ENCODE results near the gene ZMYND12. TPM values are rescaled to one million over a fixed set of nuclear protein-coding genes. Genes with fewer than 3 reads are reported as not detected.

Gene ZMYND12
- polyA plus RNA-seq, 1 donor from 2014 or later = 0.21 TPM

- Histone ChIP-seq H3K4me3 (ENCODE audit: low read length) (no peak overlapping the region), H3K27me3 (ENCODE audit: insufficient read depth, low read depth, low read length) (no peaks in the 10 kb centered on the region), H3K36me3 (ENCODE audit: insufficient read depth, low read length) (no peaks in the 10 kb centered on the region), H4K20me1 (ENCODE audit: insufficient read depth) (no peaks in the 10 kb centered on the region), H2AFZ (ENCODE audit: low read depth, low read length) (no peak overlapping the region), H3K27ac (ENCODE audit: low read length) (no peak overlapping the region), H3K9ac (ENCODE audit: low read length) (no peak overlapping the region), H3K79me2 (replicated peaks; ENCODE audit: insufficient read depth, low read length) (no peaks in the 10 kb centered on the region), H3K9me3 (ENCODE audit: low read length) (no peaks in the 10 kb centered on the region), H3F3A (ENCODE audit: insufficient read depth, low read length, poor library complexity, severe bottlenecking) (no peaks in the 10 kb centered on the region), H3K4me2 (ENCODE audit: low read length) (no peak overlapping the region), H3K9me2 (ENCODE audit: insufficient read depth, low read length) (no peaks in the 10 kb centered on the region)
- TF ChIP-seq, protein P1, sequence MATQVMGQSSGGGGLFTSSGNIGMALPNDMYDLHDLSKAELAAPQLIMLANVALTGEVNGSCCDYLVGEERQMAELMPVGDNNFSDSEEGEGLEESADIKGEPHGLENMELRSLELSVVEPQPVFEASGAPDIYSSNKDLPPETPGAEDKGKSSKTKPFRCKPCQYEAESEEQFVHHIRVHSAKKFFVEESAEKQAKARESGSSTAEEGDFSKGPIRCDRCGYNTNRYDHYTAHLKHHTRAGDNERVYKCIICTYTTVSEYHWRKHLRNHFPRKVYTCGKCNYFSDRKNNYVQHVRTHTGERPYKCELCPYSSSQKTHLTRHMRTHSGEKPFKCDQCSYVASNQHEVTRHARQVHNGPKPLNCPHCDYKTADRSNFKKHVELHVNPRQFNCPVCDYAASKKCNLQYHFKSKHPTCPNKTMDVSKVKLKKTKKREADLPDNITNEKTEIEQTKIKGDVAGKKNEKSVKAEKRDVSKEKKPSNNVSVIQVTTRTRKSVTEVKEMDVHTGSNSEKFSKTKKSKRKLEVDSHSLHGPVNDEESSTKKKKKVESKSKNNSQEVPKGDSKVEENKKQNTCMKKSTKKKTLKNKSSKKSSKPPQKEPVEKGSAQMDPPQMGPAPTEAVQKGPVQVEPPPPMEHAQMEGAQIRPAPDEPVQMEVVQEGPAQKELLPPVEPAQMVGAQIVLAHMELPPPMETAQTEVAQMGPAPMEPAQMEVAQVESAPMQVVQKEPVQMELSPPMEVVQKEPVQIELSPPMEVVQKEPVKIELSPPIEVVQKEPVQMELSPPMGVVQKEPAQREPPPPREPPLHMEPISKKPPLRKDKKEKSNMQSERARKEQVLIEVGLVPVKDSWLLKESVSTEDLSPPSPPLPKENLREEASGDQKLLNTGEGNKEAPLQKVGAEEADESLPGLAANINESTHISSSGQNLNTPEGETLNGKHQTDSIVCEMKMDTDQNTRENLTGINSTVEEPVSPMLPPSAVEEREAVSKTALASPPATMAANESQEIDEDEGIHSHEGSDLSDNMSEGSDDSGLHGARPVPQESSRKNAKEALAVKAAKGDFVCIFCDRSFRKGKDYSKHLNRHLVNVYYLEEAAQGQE (IDR thresholded peaks at IDR 0.05; ENCODE audit: borderline replicate concordance) = no peak
- no peak for TF ChIP-seq SMC3 (conservative IDR thresholded peaks at IDR 0.05; ENCODE audit: poor library complexity)
Measured at GRCh38 chr1:42450061-42450460, 5.8 kb downstream of the ZMYND12 start.

DNA sequence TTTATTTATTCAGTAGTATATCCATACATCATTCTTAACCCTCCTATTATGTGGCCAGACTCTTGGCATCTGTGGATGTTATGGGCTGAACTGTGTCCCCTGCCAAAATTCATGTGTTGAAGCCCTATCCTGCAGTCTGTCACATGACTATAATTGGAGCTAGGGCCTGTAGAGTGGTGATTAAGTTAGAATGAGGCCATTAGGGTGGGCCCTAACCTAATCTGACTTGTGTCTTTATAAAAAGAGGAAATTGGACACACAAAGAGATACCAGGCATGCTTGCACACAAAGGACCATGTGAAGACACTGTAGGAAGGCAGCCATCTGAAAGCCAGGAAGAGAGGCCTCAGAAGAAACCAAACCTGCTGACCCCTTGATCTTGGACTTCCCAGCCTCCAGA is 6.6 kb downstream of the ZMYND12 start:
- Histone ChIP-seq H3F3A (ENCODE audit: insufficient read depth, low read length, poor library complexity, severe bottlenecking) (no peaks in the 10 kb centered on the region), H4K20me1 (ENCODE audit: insufficient read depth) (no peaks in the 10 kb centered on the region), H3K36me3 (ENCODE audit: insufficient read depth, low read length) (no peaks in the 10 kb centered on the region), H3K9me3 (ENCODE audit: low read length) (no peaks in the 10 kb centered on the region), H3K27ac (ENCODE audit: low read length) (no peak overlapping the region), H3K79me2 (replicated peaks; ENCODE audit: insufficient read depth, low read length) (no peaks in the 10 kb centered on the region), H3K9me2 (ENCODE audit: insufficient read depth, low read length) (no peaks in the 10 kb centered on the region), H2AFZ (ENCODE audit: low read depth, low read length) (no peak overlapping the region), H3K4me2 (ENCODE audit: low read length) (no peak overlapping the region), H3K27me3 (ENCODE audit: insufficient read depth, low read depth, low read length) (no peaks in the 10 kb centered on the region), H3K4me3 (ENCODE audit: low read length) (no peak overlapping the region), H3K9ac (ENCODE audit: low read length) (no peak overlapping the region)
- no peak for TF ChIP-seq EZH2 (IDR thresholded peaks at IDR 0.05; ENCODE audit: borderline replicate concordance, insufficient read depth, low read length, poor library complexity, severe bottlenecking)
- no peak for TF ChIP-seq EP300 (conservative IDR thresholded peaks at IDR 0.05; ENCODE audit: poor library complexity, severe bottlenecking)
- no peak for TF ChIP-seq POLR2AphosphoS5 (IDR thresholded peaks at IDR 0.05)
- TF ChIP-seq CTCF (IDR thresholded peaks at IDR 0.05; ENCODE audit: poor library complexity, severe bottlenecking) = no peak
- no peak for TF ChIP-seq TAF1 (IDR thresholded peaks at IDR 0.05; ENCODE audit: low read depth)
- TF ChIP-seq RAD21 (conservative IDR thresholded peaks at IDR 0.05) = no peak
- TF ChIP-seq MXI1 (conservative IDR thresholded peaks at IDR 0.05; ENCODE audit: poor library complexity, severe bottlenecking) = no peak
- TF ChIP-seq SMC3 (conservative IDR thresholded peaks at IDR 0.05; ENCODE audit: poor library complexity) = no peak
- TF ChIP-seq, protein P1 (IDR thresholded peaks at IDR 0.05; ENCODE audit: borderline replicate concordance) = no peak
